ENCODE measurements around the gene TOM1.

TOM1 gene

DNA sequence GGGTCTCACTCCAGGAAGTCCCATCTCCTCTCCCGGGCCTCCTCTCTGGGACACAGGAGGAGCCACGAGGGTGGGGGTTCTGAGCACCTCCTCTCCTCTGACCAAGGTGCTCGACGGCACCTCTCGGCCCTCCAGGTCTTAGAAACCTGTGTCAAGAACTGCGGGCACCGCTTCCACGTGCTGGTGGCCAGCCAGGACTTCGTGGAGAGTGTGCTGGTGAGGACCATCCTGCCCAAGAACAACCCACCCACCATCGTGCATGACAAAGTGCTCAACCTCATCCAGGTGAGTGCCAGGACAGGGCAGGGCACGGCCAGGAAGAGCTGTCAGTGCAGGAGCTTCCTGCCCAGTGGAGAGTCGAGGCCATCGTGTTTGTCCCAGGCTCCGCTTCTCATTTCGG lies 23.2 kb downstream of the TOM1 start:
- DNase-seq (ENCODE audit: low read depth) = no peak
- TF ChIP-seq CTCF (conservative IDR thresholded peaks at IDR 0.05; ENCODE audit: control insufficient read depth, insufficient read depth, low read depth, low read length) = no peak
- no peak overlapping the region for H3K4me3 ChIP-seq (ENCODE audit: control insufficient read depth, low read depth, low read length)

DNA sequence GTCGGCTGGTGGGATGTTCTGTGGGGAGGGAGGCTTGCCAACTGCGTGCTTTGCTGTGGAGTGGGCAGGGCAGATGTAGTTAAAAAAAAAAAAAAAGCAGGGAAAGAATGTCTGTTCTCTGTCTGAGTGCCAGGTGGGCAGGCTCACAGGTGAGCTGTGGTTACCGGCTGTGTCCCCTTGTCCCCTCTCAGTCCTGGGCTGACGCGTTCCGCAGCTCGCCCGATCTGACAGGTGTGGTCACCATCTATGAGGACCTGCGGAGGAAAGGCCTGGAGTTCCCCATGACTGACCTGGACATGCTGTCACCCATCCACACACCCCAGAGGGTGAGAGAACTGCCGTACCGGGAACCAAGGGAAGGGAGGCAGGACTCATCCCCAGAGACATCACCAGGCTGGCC lies 23.6 kb downstream of the TOM1 start:
- TF ChIP-seq CTCF (conservative IDR thresholded peaks at IDR 0.05; ENCODE audit: control insufficient read depth, insufficient read depth, low read depth, low read length) = no peak
- no peak for DNase-seq (ENCODE audit: low read depth)
- no peak overlapping the region for H3K4me3 ChIP-seq (ENCODE audit: control insufficient read depth, low read depth, low read length)

DNA sequence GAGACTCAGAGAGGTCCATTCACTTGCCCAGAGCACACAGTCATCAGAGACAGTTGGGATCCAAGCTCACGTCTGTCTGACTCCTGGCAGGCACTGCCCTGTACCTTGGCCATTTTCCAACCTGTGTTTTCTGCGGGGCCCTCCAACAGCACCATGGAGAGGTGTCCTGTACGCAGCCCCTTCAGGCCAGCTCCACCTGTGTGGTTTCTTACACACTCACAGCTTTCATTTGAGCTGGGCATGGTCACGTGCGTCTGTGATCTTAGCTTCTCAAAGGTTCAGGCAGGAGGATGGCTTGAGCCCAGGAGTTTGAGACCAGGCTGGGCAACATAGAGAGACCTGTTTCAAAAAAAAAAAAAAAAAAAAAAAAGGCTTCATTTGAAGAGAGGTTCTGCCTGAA lies 24.4 kb downstream of the TOM1 start:
- no peak for DNase-seq (ENCODE audit: low read depth)
- no peak overlapping the region for H3K4me3 ChIP-seq (ENCODE audit: control insufficient read depth, low read depth, low read length)
- no peak for TF ChIP-seq CTCF (conservative IDR thresholded peaks at IDR 0.05; ENCODE audit: control insufficient read depth, insufficient read depth, low read depth, low read length)

DNA sequence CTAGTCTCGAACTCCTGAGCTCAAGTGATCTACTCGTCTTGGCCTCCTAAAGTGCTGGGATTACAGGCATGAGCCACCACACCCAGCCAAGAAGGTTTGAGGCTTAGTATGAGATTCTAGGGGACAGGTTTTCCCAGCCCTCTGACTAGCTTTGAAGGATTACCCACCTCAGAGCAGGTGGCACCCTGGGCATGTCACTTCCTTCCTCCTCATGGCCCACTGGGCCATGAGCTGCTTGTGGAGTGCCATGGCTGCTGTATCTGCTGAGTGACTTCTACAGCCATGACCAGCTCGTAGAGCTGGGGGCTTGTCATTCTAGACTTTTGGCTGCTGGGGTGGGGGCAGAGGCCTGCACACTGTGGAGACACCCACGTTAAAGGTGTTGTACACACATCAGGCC lies 25.1 kb downstream of the TOM1 start:
- DNase-seq (ENCODE audit: low read depth) = no peak
- TF ChIP-seq CTCF (conservative IDR thresholded peaks at IDR 0.05; ENCODE audit: control insufficient read depth, insufficient read depth, low read depth, low read length) = no peak
- H3K4me3 ChIP-seq (ENCODE audit: control insufficient read depth, low read depth, low read length) = no peak overlapping the region

DNA sequence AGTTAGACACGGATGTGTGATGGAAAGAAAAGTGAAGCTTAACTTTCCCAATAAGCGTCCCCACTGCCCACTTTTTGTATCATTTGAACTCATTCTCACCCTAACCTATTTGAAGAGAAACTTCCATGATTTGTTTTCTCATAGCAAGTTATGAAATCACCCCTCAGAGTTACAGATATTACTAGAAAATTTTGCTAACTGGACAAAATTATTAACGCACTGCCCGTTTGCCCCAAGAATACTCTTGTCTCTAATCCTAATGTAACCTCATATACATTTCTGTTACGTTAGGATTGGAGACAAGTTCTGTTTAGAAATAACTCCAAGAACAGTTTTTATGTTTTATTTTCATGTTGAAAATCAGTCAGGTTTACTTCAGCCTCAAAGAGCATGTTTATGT lies 25.5 kb downstream of the TOM1 start:
- TF ChIP-seq CTCF (conservative IDR thresholded peaks at IDR 0.05; ENCODE audit: control insufficient read depth, insufficient read depth, low read depth, low read length) = no peak
- H3K4me3 ChIP-seq (ENCODE audit: control insufficient read depth, low read depth, low read length) = no peak overlapping the region
- no peak for DNase-seq (ENCODE audit: low read depth)

GRCh38 chr22:35326854-35327562 lies 27.3 kb downstream of the TOM1 start:
- TF ChIP-seq CTCF (conservative IDR thresholded peaks at IDR 0.05; ENCODE audit: control insufficient read depth, insufficient read depth, low read depth, low read length) = no peak
- DNase-seq (ENCODE audit: low read depth) = no peak
- no peak overlapping the region for H3K4me3 ChIP-seq (ENCODE audit: control insufficient read depth, low read depth, low read length)
